GM12801 (cell line): Measurements from ENCODE around the gene USP40.

Experiments used
- CTCF ChIP-seq: IDR thresholded peaks from one replicate; pipeline ENCODE4 v1.5.1; 2011; ENCODE audit warnings: control low read depth; ENCODE audit not compliant: insufficient read length; ENCODE audit errors: extremely low read depth

USP40 gene

GRCh38 chr2:233476063-233476410, 90.5 kb downstream of the USP40 start:
- TF ChIP-seq CTCF = no peak

- no peak for TF ChIP-seq CTCF
Observed at GRCh38 chr2:233474308-233475160, 92.0 kb downstream of the USP40 start.

- no peak for TF ChIP-seq CTCF
Observed at GRCh38 chr2:233473878-233474277, 92.7 kb downstream of the USP40 start.

- TF ChIP-seq CTCF = no peak
Observed at GRCh38 chr2:233473386-233473791, 93.2 kb downstream of the USP40 start.

- TF ChIP-seq CTCF = no peak
Observed at GRCh38 chr2:233471291-233472035, 95.1 kb downstream of the USP40 start.

- TF ChIP-seq CTCF = no peak
Observed at GRCh38 chr2:233470839-233471238, 95.7 kb downstream of the USP40 start.

- TF ChIP-seq CTCF = no peak
Observed at GRCh38 chr2:233470011-233470687, 96.4 kb downstream of the USP40 start.
